HEK293 (cell line): ENCODE measurements around the gene DRP2.

ENCODE experiments used
- CTCF ChIA-PET: fragments of 350-600 bp; formaldehyde crosslinking; extraction: SDS; loops from one replicate; lab custom pipeline; 2021; ENCODE audit warnings: antibody characterized with exemption; lab: Yijun Ruan, JAX
- POLR2A ChIA-PET: fragments of 300-600 bp; formaldehyde crosslinking; extraction: SDS; loops from one replicate; lab custom pipeline; 2020; ENCODE audit warnings: antibody characterized with exemption, inconsistent platforms; lab: Yijun Ruan, JAX
- H3K27ac ChIP-seq: fragments of 200-500 bp; sonication (Bioruptor generic); 2 replicates; pipeline ENCODE4 v1.5.1; 2014; ENCODE audit warnings: low read depth, low read length, control low read depth, inconsistent platforms; ENCODE audit errors: extremely low read depth
- H3K36me3 ChIP-seq, 2 experiments: fragments of 200-500 bp in 1 of 2; sonication (Bioruptor generic) in 1 of 2; 1 replicate in 1 of 2; 2 replicates in 1 of 2; pipeline ENCODE4 v1.5.1; 2014 to 2017; ENCODE audit warnings: inconsistent platforms in 2 of 2, low read length in 2 of 2; ENCODE audit not compliant: control insufficient read depth in 2 of 2, insufficient read depth in 1 of 2
- H3K4me1 ChIP-seq: fragments of 200-500 bp; sonication (Bioruptor generic); 2 replicates; pipeline ENCODE4 v1.5.1; 2014; ENCODE audit warnings: mild to moderate bottlenecking, low read length, inconsistent platforms; ENCODE audit not compliant: control insufficient read depth, insufficient read depth
- H3K4me3 ChIP-seq: 2 replicates; pipeline ENCODE4 v1.5.1; 2011; ENCODE audit warnings: low read depth, mild to moderate bottlenecking, control low read depth, low read length, moderate library complexity
- H3K9me3 ChIP-seq: fragments of 200-500 bp; sonication (Bioruptor generic); 2 replicates; pipeline ENCODE4 v1.5.1; 2014; ENCODE audit warnings: low read depth, low read length, inconsistent platforms; ENCODE audit not compliant: control insufficient read depth, insufficient read depth
- BCL11B ChIP-seq: fragments of 450-650 bp; formaldehyde crosslinking; IDR thresholded peaks from 2 replicates; pipeline ENCODE4 v1.5.1; 2016; ENCODE audit warnings: low read depth, missing biosample characterization, missing genetic modification characterization
- EGR2 ChIP-seq: fragments of 450-650 bp; formaldehyde crosslinking; IDR thresholded peaks from 2 replicates; pipeline ENCODE4 v1.5.1; 2016; ENCODE audit warnings: low read depth, missing biosample characterization, missing genetic modification characterization
- KLF10 ChIP-seq: fragments of 450-650 bp; IDR thresholded peaks from 2 replicates; pipeline ENCODE4 v1.5.1; 2018; ENCODE audit warnings: missing biosample characterization, mild to moderate bottlenecking, missing genetic modification characterization
- MEIS1 ChIP-seq: sonication (generic); formaldehyde crosslinking; IDR thresholded peaks from 2 replicates; pipeline ENCODE4 v1.8.1; 2022; ENCODE audit warnings: missing genetic modification reagents, mild to moderate bottlenecking, borderline replicate concordance
- SETDB1 ChIP-seq: IDR thresholded peaks from one replicate; pipeline ENCODE4 v1.6.1; 2017; ENCODE audit warnings: mild to moderate bottlenecking, low read length, moderate library complexity, mixed read lengths; ENCODE audit not compliant: insufficient read length
- ZFP41 ChIP-seq: fragments of 450-650 bp; formaldehyde crosslinking; IDR thresholded peaks from 2 replicates; pipeline ENCODE4 v1.5.1; 2016; ENCODE audit warnings: missing biosample characterization, missing genetic modification characterization, borderline replicate concordance
- ZIC2 ChIP-seq: fragments of 450-650 bp; formaldehyde crosslinking; IDR thresholded peaks from 2 replicates; pipeline ENCODE4 v1.5.1; 2016; ENCODE audit warnings: missing biosample characterization, missing genetic modification characterization
- ZNF112 ChIP-seq: fragments of 450-650 bp; formaldehyde crosslinking; IDR thresholded peaks from 2 replicates; pipeline ENCODE4 v1.5.0; 2017; ENCODE audit warnings: missing biosample characterization, missing genetic modification characterization
- ZNF157 ChIP-seq: fragments of 450-650 bp; formaldehyde crosslinking; IDR thresholded peaks from 2 replicates; pipeline ENCODE4 v1.5.1; 2016; ENCODE audit warnings: missing biosample characterization, missing genetic modification characterization
- ZNF214 ChIP-seq: fragments of 450-650 bp; formaldehyde crosslinking; IDR thresholded peaks from 2 replicates; pipeline ENCODE4 v1.5.1; 2017; ENCODE audit warnings: missing biosample characterization, mild to moderate bottlenecking, missing genetic modification characterization, borderline replicate concordance
- ZNF23 ChIP-seq: fragments of 450-650 bp; formaldehyde crosslinking; IDR thresholded peaks from 2 replicates; pipeline ENCODE4 v1.5.1; 2016; ENCODE audit warnings: missing biosample characterization, missing genetic modification characterization, borderline replicate concordance
- ZNF24 ChIP-seq: fragments of 450-650 bp; formaldehyde crosslinking; IDR thresholded peaks from 2 replicates; pipeline ENCODE4 v1.5.1; 2016; ENCODE audit warnings: missing biosample characterization, missing genetic modification characterization
- ZNF292 ChIP-seq: fragments of 450-650 bp; formaldehyde crosslinking; IDR thresholded peaks from 2 replicates; pipeline ENCODE4 v1.5.1; 2016; ENCODE audit warnings: low read depth, missing biosample characterization, missing genetic modification characterization, borderline replicate concordance
- ZNF394 ChIP-seq: fragments of 450-650 bp; formaldehyde crosslinking; IDR thresholded peaks from 2 replicates; pipeline ENCODE4 v1.5.1; 2016; ENCODE audit warnings: missing biosample characterization, missing genetic modification characterization, mild to moderate bottlenecking, moderate library complexity, borderline replicate concordance
- ZNF510 ChIP-seq: fragments of 450-650 bp; formaldehyde crosslinking; IDR thresholded peaks from 2 replicates; pipeline ENCODE4 v1.5.1; 2018; ENCODE audit warnings: mild to moderate bottlenecking, missing genetic modification characterization, missing biosample characterization; ENCODE audit not compliant: insufficient replicate concordance
- ZNF530 ChIP-seq: fragments of 450-650 bp; formaldehyde crosslinking; IDR thresholded peaks from 2 replicates; pipeline ENCODE4 v1.5.1; 2016; ENCODE audit warnings: low read depth, missing biosample characterization, missing genetic modification characterization
- ZNF548 ChIP-seq: fragments of 450-650 bp; formaldehyde crosslinking; IDR thresholded peaks from 2 replicates; pipeline ENCODE4 v1.5.1; 2016; ENCODE audit warnings: missing biosample characterization, missing genetic modification characterization
- ZNF610 ChIP-seq: fragments of 450-650 bp; formaldehyde crosslinking; IDR thresholded peaks from 2 replicates; pipeline ENCODE4 v1.5.1; 2016; ENCODE audit warnings: missing biosample characterization, missing genetic modification characterization, borderline replicate concordance
- ZNF654 ChIP-seq: fragments of 450-650 bp; formaldehyde crosslinking; IDR thresholded peaks from 2 replicates; pipeline ENCODE4 v1.5.1; 2016; ENCODE audit warnings: low read depth, missing biosample characterization, missing genetic modification characterization
- ZNF701 ChIP-seq: fragments of 450-650 bp; formaldehyde crosslinking; IDR thresholded peaks from 2 replicates; pipeline ENCODE4 v1.5.1; 2016; ENCODE audit warnings: missing biosample characterization, missing genetic modification characterization
- ZNF707 ChIP-seq: fragments of 450-650 bp; formaldehyde crosslinking; IDR thresholded peaks from 2 replicates; pipeline ENCODE4 v1.5.1; 2016; ENCODE audit warnings: missing biosample characterization, missing genetic modification characterization
- ZSCAN23 ChIP-seq: fragments of 450-650 bp; formaldehyde crosslinking; IDR thresholded peaks from 2 replicates; pipeline ENCODE4 v1.5.1; 2016; ENCODE audit warnings: missing biosample characterization, missing genetic modification characterization
- TF ChIP-seq, protein P1 (sequence below): fragments of 450-650 bp; formaldehyde crosslinking; IDR thresholded peaks from 2 replicates; pipeline ENCODE4 v1.5.1; 2017; ENCODE audit warnings: missing biosample characterization, missing genetic modification characterization
- TF ChIP-seq, protein P2 (sequence below): fragments of 450-650 bp; formaldehyde crosslinking; IDR thresholded peaks from 2 replicates; pipeline ENCODE4 v1.5.1; 2016; ENCODE audit warnings: missing biosample characterization, missing genetic modification characterization
- TF ChIP-seq, protein P3 (sequence below): IDR thresholded peaks from 2 replicates; pipeline ENCODE4 v1.6.1; 2011; ENCODE audit warnings: mild to moderate bottlenecking, low read depth, low read length, borderline replicate concordance
- TF ChIP-seq, protein P4 (sequence below): fragments of 450-650 bp; formaldehyde crosslinking; IDR thresholded peaks from 2 replicates; pipeline ENCODE4 v1.5.1; 2016; ENCODE audit warnings: missing biosample characterization, missing genetic modification characterization

Gene DRP2, protein sequence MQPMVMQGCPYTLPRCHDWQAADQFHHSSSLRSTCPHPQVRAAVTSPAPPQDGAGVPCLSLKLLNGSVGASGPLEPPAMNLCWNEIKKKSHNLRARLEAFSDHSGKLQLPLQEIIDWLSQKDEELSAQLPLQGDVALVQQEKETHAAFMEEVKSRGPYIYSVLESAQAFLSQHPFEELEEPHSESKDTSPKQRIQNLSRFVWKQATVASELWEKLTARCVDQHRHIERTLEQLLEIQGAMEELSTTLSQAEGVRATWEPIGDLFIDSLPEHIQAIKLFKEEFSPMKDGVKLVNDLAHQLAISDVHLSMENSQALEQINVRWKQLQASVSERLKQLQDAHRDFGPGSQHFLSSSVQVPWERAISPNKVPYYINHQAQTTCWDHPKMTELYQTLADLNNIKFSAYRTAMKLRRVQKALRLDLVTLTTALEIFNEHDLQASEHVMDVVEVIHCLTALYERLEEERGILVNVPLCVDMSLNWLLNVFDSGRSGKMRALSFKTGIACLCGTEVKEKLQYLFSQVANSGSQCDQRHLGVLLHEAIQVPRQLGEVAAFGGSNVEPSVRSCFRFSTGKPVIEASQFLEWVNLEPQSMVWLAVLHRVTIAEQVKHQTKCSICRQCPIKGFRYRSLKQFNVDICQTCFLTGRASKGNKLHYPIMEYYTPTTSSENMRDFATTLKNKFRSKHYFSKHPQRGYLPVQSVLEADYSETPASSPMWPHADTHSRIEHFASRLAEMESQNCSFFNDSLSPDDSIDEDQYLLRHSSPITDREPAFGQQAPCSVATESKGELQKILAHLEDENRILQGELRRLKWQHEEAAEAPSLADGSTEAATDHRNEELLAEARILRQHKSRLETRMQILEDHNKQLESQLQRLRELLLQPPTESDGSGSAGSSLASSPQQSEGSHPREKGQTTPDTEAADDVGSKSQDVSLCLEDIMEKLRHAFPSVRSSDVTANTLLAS

DNA sequence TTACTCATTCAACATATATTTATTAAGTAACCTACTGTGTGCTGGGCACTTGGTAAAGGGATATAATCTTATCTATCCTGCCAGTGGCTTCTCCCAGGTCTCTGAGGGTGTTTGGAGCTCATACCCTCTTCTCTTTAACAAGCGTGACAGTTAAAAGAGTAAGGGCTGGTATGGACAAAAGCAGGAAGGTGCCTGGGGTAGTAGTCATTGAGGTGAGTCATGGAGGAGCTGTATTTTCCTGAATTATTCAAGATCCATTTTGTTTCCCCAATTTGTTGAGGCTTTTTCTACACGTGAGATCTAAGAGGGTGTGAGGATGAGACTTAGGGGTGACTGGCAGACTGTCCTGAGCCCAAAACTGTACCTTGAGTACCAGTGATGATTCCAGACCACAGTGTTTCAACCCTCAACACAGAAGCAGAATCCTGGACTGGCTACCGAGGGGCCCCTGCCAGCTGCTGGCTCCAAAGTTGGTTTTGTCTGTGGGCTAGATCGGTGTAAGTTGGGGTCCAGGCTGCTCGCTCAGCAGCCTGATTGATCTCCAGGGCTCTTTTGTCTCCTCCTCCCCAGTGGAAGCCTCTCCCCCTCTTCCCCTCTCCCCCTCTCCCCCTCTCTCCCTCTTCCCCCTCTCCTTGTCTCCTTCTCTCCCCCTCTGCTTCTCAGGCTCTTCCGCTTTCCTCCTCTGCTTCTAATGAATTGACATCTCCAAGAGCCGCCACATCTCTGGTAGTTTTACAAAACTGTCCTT, at the start of gene DRP2:
TSS of gene DRP2 (plus strand) at position 671 of the 748 bp plus-strand sequence. CDS start 11,862 bp downstream, outside the sequence.
- Histone ChIP-seq H3K27ac (no peak within 1 kb of the TSS), H3K4me3 (no peak within 1 kb of the TSS), H3K9me3 (no peaks in the 10 kb centered on the region), H3K4me1 (no peaks in the 10 kb centered on the region), H3K36me3 (no peaks in the 10 kb centered on the region)
- CTCF ChIA-PET = interaction anchor here (0.5 kb wide), 1 partner anchor 69 kb away, joined by 4 read pairs; no protein-coding TSS in a partner anchor
- no peak for TF ChIP-seq BCL11B (tag by site-specific recombination)
- TF ChIP-seq, protein P1, sequence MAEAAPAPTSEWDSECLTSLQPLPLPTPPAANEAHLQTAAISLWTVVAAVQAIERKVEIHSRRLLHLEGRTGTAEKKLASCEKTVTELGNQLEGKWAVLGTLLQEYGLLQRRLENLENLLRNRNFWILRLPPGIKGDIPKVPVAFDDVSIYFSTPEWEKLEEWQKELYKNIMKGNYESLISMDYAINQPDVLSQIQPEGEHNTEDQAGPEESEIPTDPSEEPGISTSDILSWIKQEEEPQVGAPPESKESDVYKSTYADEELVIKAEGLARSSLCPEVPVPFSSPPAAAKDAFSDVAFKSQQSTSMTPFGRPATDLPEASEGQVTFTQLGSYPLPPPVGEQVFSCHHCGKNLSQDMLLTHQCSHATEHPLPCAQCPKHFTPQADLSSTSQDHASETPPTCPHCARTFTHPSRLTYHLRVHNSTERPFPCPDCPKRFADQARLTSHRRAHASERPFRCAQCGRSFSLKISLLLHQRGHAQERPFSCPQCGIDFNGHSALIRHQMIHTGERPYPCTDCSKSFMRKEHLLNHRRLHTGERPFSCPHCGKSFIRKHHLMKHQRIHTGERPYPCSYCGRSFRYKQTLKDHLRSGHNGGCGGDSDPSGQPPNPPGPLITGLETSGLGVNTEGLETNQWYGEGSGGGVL (tag by site-specific recombination) = no peak
- TF ChIP-seq ZNF548 (tag by site-specific recombination) = no peak
- no peak for TF ChIP-seq EGR2
- no peak for TF ChIP-seq SETDB1
- TF ChIP-seq, protein P2, sequence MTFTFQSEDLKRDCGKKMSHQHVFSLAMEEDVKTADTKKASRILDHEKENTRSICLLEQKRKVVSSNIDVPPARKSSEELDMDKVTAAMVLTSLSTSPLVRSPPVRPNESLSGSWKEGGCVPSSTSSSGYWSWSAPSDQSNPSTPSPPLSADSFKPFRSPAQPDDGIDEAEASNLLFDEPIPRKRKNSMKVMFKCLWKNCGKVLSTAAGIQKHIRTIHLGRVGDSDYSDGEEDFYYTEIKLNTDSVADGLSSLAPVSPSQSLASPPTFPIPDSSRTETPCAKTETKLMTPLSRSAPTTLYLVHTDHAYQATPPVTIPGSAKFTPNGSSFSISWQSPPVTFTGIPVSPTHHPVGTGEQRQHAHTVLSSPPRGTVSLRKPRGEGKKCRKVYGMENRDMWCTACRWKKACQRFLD (tag by site-specific recombination) = no peak
- no peak for TF ChIP-seq ZNF292 (tag by site-specific recombination)
- TF ChIP-seq ZNF701 (tag by site-specific recombination) = no peak
- TF ChIP-seq ZNF610 (tag by site-specific recombination) = no peak
- TF ChIP-seq ZIC2 = no peak
- no peak for TF ChIP-seq ZNF157 (tag by site-specific recombination)
- TF ChIP-seq ZSCAN23 (tag by site-specific recombination) = no peak
- no peak for TF ChIP-seq ZNF23 (tag by site-specific recombination)
- POLR2A ChIA-PET = no interaction called here

DNA sequence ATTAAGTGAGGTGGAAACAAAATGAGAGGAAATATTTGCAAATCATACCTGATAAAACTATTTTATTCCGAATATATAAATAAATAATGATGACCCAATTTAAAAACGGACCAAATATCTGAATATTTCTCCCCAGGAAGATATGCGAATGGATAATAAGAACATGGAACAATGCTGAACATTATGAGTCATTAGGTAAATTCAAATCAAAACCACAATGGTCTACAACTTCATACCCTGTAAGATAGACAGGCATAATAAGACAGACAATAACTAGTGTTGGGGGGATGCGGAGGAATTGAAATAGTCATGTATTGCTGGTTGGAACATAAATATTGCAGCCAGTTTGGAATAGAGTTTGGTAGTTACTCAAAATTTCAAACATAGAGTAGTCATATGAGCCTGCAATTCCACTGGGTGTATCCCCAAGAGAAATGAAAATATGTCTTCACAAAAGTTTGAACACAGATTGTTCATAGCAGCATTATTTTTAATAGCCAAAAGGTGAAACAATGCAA, 47.6 kb upstream of the DRP2 start:
- no peak overlapping the region for H3K27ac ChIP-seq
- no peaks in the 10 kb centered on the region for H3K4me1 ChIP-seq
- ChIA-PET CTCF (no interaction called here), POLR2A (no interaction called here)
- no peaks in the 10 kb centered on the region for H3K9me3 ChIP-seq
- H3K4me3 ChIP-seq = no peak overlapping the region
- H3K36me3 ChIP-seq = no peaks in the 10 kb centered on the region
- TF ChIP-seq ZFP41 (no peak), ZNF214 (tag by site-specific recombination) (no peak), MEIS1 (no peak), ZNF394 (tag by site-specific recombination) (no peak), ZNF112 (tag by site-specific recombination) (no peak), ZNF707 (tag by site-specific recombination) (no peak), ZNF654 (tag by site-specific recombination) (no peak), KLF10 (no peak), ZNF530 (tag by site-specific recombination) (no peak), ZNF510 (tag by site-specific recombination) (no peak), ZNF24 (tag by site-specific recombination) (no peak)
- TF ChIP-seq, protein P3, sequence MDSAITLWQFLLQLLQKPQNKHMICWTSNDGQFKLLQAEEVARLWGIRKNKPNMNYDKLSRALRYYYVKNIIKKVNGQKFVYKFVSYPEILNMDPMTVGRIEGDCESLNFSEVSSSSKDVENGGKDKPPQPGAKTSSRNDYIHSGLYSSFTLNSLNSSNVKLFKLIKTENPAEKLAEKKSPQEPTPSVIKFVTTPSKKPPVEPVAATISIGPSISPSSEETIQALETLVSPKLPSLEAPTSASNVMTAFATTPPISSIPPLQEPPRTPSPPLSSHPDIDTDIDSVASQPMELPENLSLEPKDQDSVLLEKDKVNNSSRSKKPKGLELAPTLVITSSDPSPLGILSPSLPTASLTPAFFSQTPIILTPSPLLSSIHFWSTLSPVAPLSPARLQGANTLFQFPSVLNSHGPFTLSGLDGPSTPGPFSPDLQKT = no peak
- TF ChIP-seq, protein P4, sequence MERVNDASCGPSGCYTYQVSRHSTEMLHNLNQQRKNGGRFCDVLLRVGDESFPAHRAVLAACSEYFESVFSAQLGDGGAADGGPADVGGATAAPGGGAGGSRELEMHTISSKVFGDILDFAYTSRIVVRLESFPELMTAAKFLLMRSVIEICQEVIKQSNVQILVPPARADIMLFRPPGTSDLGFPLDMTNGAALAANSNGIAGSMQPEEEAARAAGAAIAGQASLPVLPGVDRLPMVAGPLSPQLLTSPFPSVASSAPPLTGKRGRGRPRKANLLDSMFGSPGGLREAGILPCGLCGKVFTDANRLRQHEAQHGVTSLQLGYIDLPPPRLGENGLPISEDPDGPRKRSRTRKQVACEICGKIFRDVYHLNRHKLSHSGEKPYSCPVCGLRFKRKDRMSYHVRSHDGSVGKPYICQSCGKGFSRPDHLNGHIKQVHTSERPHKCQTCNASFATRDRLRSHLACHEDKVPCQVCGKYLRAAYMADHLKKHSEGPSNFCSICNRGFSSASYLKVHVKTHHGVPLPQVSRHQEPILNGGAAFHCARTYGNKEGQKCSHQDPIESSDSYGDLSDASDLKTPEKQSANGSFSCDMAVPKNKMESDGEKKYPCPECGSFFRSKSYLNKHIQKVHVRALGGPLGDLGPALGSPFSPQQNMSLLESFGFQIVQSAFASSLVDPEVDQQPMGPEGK (tag by site-specific recombination) = no peak
